22Rv1 (cell line): ENCODE results near the gene ATP13A2.

Experiments
- H3K27ac ChIP-seq: fragments of 450-650 bp; 2 replicates; pipeline ENCODE4 v1.5.1; 2017
- CTCF ChIP-seq: fragments of 450-650 bp; IDR thresholded peaks from 2 replicates; pipeline ENCODE4 v1.5.1; 2017; ENCODE audit warnings: mild to moderate bottlenecking
- ZFX ChIP-seq: fragments of 450-650 bp; IDR thresholded peaks from 2 replicates; pipeline ENCODE4 v1.6.1; 2017; ENCODE audit warnings: antibody characterized with exemption, borderline replicate concordance

The ATP13A2 gene

GRCh38 chr1:17031436-17031835, 19.7 kb upstream of the ATP13A2 start:
- H3K27ac ChIP-seq: no peak overlapping the region
- TF ChIP-seq CTCF (no peak), ZFX (no peak)

GRCh38 chr1:17030206-17030605, 18.5 kb upstream of the ATP13A2 start:
- TF ChIP-seq CTCF: no peak
- no peak overlapping the region for H3K27ac ChIP-seq

- no peak for TF ChIP-seq CTCF
- no peak for TF ChIP-seq ZFX
- H3K27ac ChIP-seq: no peak overlapping the region
Measured at GRCh38 chr1:17028662-17029188, 17.0 kb upstream of the ATP13A2 start.

GRCh38 chr1:17027900-17028299, 16.2 kb upstream of the ATP13A2 start:
- H3K27ac ChIP-seq: no peak overlapping the region
- TF ChIP-seq ZFX (no peak), CTCF (no peak)

- H3K27ac ChIP-seq: no peak overlapping the region
- TF ChIP-seq ZFX (no peak), CTCF (no peak)
Measured at GRCh38 chr1:17027403-17027802, 15.7 kb upstream of the ATP13A2 start.

GRCh38 chr1:17024721-17025120, 13.0 kb upstream of the ATP13A2 start:
- TF ChIP-seq ZFX (no peak), CTCF (no peak)

GRCh38 chr1:17023573-17023972, 11.8 kb upstream of the ATP13A2 start:
- TF ChIP-seq CTCF: no peak
- TF ChIP-seq ZFX: no peak
- H3K27ac ChIP-seq: no peak overlapping the region

More at GRCh38 chr1:17024721-17025120, 13.0 kb upstream of the ATP13A2 start:
- no peak overlapping the region for H3K27ac ChIP-seq
